Breast epithelium (tissue), 4 donors: ENCODE measurements around the gene FAM83F. TPM values are rescaled to one million over a fixed set of nuclear protein-coding genes. Genes with fewer than 3 reads are reported as not detected.

Experiments used
- DNase-seq, 2 donors: peaks; one replicate each; pipeline ENCODE4 v3.0.0-alpha.2; 2019; ENCODE audit warnings: low spot score in 2 of 2
- H3K27ac ChIP-seq, 2 donors: fragments of 200-600 bp; sonication (generic) in 1 of 2; one replicate each; pipeline ENCODE4 v1.5.1; 2016 to 2019; ENCODE audit warnings: mild to moderate bottlenecking in 1 of 2
- H3K27me3 ChIP-seq, 2 donors: fragments of 200-600 bp; sonication (generic) in 1 of 2; one replicate each; pipeline versions ENCODE4 v1.5.1 to v1.6.0; 2017 to 2019; ENCODE audit warnings: control low read depth in 1 of 2, mild to moderate bottlenecking in 1 of 2
- H3K36me3 ChIP-seq: fragments of 200-600 bp; one replicate; pipeline ENCODE4 v1.5.1; 2019
- H3K4me1 ChIP-seq, 2 donors: fragments of 200-600 bp; sonication (generic); one replicate each; pipeline ENCODE4 v1.5.1; 2016 to 2019; ENCODE audit warnings: control low read depth in 1 of 2
- H3K4me3 ChIP-seq, 3 donors: fragments of 200-600 bp; sonication (generic); 1 replicate in 2 of 3; 2 replicates in 1 of 3; pipeline ENCODE4 v1.5.1; 2016 to 2019; ENCODE audit warnings: mild to moderate bottlenecking in 3 of 3, moderate library complexity in 2 of 3
- H3K9me3 ChIP-seq, 2 donors: fragments of 200-600 bp; sonication (generic) in 1 of 2; one replicate each; pipeline ENCODE4 v1.5.1; 2016 to 2019; ENCODE audit warnings: control low read depth in 1 of 2
- CTCF ChIP-seq, 3 donors: fragments of 450-650 bp; IDR thresholded peaks; one replicate each; pipeline ENCODE4 v1.5.1; 2016 to 2017; ENCODE audit warnings: antibody characterized with exemption in 3 of 3, mild to moderate bottlenecking in 3 of 3, moderate library complexity in 3 of 3
- POLR2A ChIP-seq: fragments of 450-650 bp; IDR thresholded peaks from one replicate; pipeline ENCODE4 v1.6.1; 2016; ENCODE audit warnings: antibody characterized with exemption, mild to moderate bottlenecking, moderate library complexity
- POLR2AphosphoS5 ChIP-seq, 3 donors: sonication (generic); formaldehyde crosslinking; IDR thresholded peaks; one replicate each; pipeline ENCODE4 v1.6.1; 2017; ENCODE audit warnings: antibody characterized with exemption in 3 of 3
- intact Hi-C: fragments of 100-400 bp; cut with DNase I; formaldehyde crosslinking; loops from one replicate; pipeline ENCODE4 v1.15.1; 2023; ENCODE audit warnings: low total_unique reads
- total RNA-seq, 3 donors: library from RNA; depleted of rRNA; stranded (reverse); fragments of >200 nt; gene quantifications; one replicate each; pipeline ENCODE4 v1.1.0, GENCODE V29; 2016

Gene FAM83F
- total RNA-seq, 3 donors from 2014 or later: 4.5 to 15.5 (median 7.5) TPM

GRCh38 chr22:39979048-39979447 is 15.7 kb upstream of the FAM83F start:
- H3K27me3 ChIP-seq: no peaks in the 10 kb centered on the region
- no peak for DNase-seq
- H3K9me3 ChIP-seq: no peaks in the 10 kb centered on the region

GRCh38 chr22:39979458-39979857 is 15.3 kb upstream of the FAM83F start:
- Histone ChIP-seq H3K4me3 (no peak overlapping the region), H3K4me1 (no peaks in the 10 kb centered on the region), H3K27me3 (no peaks in the 10 kb centered on the region), H3K36me3 (no peaks in the 10 kb centered on the region), H3K27ac (no peak overlapping the region), H3K9me3 (no peaks in the 10 kb centered on the region)
- no peak for DNase-seq
- intact Hi-C loops: loop anchor here (5.0 kb wide), 1 partner anchor 1403 kb away; the partner anchor contains the start of gene TEF
- TF ChIP-seq CTCF (IDR thresholded peaks at IDR 0.05) (no peak), POLR2A (no peak), POLR2AphosphoS5 (IDR thresholded peaks at IDR 0.05) (no peak)

More at GRCh38 chr22:39979048-39979447, 15.7 kb upstream of the FAM83F start:
- TF ChIP-seq POLR2AphosphoS5 (IDR thresholded peaks at IDR 0.05) (no peak), POLR2A (no peak), CTCF (IDR thresholded peaks at IDR 0.05) (no peak)
- Histone ChIP-seq H3K27ac (no peak overlapping the region), H3K4me3 (no peak overlapping the region), H3K36me3 (no peaks in the 10 kb centered on the region), H3K4me1 (no peaks in the 10 kb centered on the region)
- intact Hi-C loops: loop anchor here (5.0 kb wide), 1 partner anchor 1403 kb away; the partner anchor contains the start of gene TEF

DNA sequence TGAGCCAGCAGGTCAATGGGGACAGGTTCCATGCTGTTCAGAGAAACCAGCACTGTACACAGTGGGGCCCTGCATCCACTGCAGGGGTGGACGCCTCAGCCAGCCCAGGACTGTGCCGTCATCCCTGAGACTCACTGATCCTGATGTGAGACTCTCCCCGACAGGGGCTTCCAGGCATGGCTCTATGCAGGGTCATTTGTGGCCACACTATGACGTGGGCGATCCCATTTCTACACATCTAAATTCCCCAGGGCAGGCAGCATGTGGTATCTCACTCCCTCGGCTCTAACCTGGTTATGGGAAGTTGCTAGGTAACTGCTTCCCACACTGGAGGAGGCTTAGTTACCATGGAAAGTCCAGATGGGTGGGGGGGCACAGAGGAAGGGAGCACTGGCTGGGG is 14.2 kb upstream of the FAM83F start:
- no peaks in the 10 kb centered on the region for H3K27me3 ChIP-seq

DNA sequence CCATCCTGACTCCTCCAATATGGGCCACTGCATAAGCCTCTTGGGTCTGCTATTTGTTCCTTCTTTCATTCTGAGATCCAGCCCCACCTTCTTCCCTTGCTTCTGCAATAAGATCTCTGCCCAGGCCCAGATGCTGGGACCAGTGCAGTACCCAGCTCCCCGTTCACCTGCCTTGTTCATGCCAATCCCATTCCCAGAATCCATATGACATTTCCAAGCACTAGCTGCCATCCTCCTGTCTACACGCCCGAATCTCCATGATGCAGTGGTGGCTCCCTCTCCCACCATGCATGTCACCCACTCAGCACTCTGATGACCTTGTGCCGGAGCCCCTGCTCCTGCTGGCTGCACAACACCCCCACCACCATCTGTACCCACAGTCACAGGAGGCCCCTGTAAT is 11.4 kb upstream of the FAM83F start:
- H3K9me3 ChIP-seq: no peaks in the 10 kb centered on the region
- no peak for DNase-seq
- H3K36me3 ChIP-seq: no peaks in the 10 kb centered on the region
- intact Hi-C loops: no loop called here
- H3K27me3 ChIP-seq: no peaks in the 10 kb centered on the region
- no peak for TF ChIP-seq POLR2A
- TF ChIP-seq POLR2AphosphoS5 (IDR thresholded peaks at IDR 0.05): no peak
- TF ChIP-seq CTCF (IDR thresholded peaks at IDR 0.05): no peak
- no peak overlapping the region for H3K4me3 ChIP-seq
- no peaks in the 10 kb centered on the region for H3K4me1 ChIP-seq
- H3K27ac ChIP-seq: no peak overlapping the region

More for the DNA sequence above, 14.2 kb upstream of the FAM83F start:
- no peaks in the 10 kb centered on the region for H3K36me3 ChIP-seq
- H3K27ac ChIP-seq: no peak overlapping the region
- DNase-seq: no peak
- TF ChIP-seq POLR2AphosphoS5 (IDR thresholded peaks at IDR 0.05): no peak
- TF ChIP-seq POLR2A: no peak
- no peaks in the 10 kb centered on the region for H3K9me3 ChIP-seq
- intact Hi-C loops: no loop called here
- no peaks in the 10 kb centered on the region for H3K4me1 ChIP-seq
- no peak overlapping the region for H3K4me3 ChIP-seq

- no peaks in the 10 kb centered on the region for H3K4me1 ChIP-seq
- H3K27ac ChIP-seq: no peak overlapping the region
- no peaks in the 10 kb centered on the region for H3K9me3 ChIP-seq
- intact Hi-C loops: no loop called here
- no peak overlapping the region for H3K4me3 ChIP-seq
- no peaks in the 10 kb centered on the region for H3K27me3 ChIP-seq
- no peaks in the 10 kb centered on the region for H3K36me3 ChIP-seq
- no peak for TF ChIP-seq POLR2A
- no peak for TF ChIP-seq POLR2AphosphoS5 (IDR thresholded peaks at IDR 0.05)
- TF ChIP-seq CTCF (IDR thresholded peaks at IDR 0.05): no peak
- no peak for DNase-seq
These were observed 10.7 kb upstream of the FAM83F start for GRCh38 chr22:39984006-39984405.

- TF ChIP-seq POLR2AphosphoS5 (IDR thresholded peaks at IDR 0.05): no peak
- TF ChIP-seq POLR2A: no peak
- TF ChIP-seq CTCF (IDR thresholded peaks at IDR 0.05): no peak
- no peak overlapping the region for H3K27ac ChIP-seq
- H3K27me3 ChIP-seq: no peaks in the 10 kb centered on the region
- H3K36me3 ChIP-seq: no peaks in the 10 kb centered on the region
- intact Hi-C loops: no loop called here
- no peaks in the 10 kb centered on the region for H3K9me3 ChIP-seq
- DNase-seq: no peak
- no peaks in the 10 kb centered on the region for H3K4me1 ChIP-seq
- no peak overlapping the region for H3K4me3 ChIP-seq
These were observed 10.0 kb upstream of the FAM83F start for GRCh38 chr22:39984746-39985145.
